ENCODE results near the gene GPR153. TPM values are rescaled to one million over a fixed set of nuclear protein-coding genes. Genes with fewer than 3 reads are reported as not detected.

The GPR153 gene
- total RNA-seq, 6 experiments from 2014 or later: 1.5 to 34.6 (median 6.6) TPM

- H3K9me3 ChIP-seq: no peaks in the 10 kb centered on the region
- H3K27ac ChIP-seq: no peak overlapping the region
- DNase-seq: peak in 1 of 3 donors; percentile 66
- ATAC-seq: peak in 3 of 4 donors; percentile 6 to 8 (median 8)
- H3K4me3 ChIP-seq: peak overlapping the region; percentile 42 to 73 (median 71)
- H3K27me3 ChIP-seq: no peaks in the 10 kb centered on the region
- no peaks in the 10 kb centered on the region for H3K36me3 ChIP-seq
- no CpG with 5 or more reads among the region's 61 CpGs for WGBS (ENCODE audit: insufficient coverage, low coverage, low lambda C conversion rate, missing lambda C conversion rate)
- intact Hi-C loops (cut with DNase I): no loop called here
- TF ChIP-seq POLR2A (IDR thresholded peaks at IDR 0.05): no peak
- TF ChIP-seq, protein P1, sequence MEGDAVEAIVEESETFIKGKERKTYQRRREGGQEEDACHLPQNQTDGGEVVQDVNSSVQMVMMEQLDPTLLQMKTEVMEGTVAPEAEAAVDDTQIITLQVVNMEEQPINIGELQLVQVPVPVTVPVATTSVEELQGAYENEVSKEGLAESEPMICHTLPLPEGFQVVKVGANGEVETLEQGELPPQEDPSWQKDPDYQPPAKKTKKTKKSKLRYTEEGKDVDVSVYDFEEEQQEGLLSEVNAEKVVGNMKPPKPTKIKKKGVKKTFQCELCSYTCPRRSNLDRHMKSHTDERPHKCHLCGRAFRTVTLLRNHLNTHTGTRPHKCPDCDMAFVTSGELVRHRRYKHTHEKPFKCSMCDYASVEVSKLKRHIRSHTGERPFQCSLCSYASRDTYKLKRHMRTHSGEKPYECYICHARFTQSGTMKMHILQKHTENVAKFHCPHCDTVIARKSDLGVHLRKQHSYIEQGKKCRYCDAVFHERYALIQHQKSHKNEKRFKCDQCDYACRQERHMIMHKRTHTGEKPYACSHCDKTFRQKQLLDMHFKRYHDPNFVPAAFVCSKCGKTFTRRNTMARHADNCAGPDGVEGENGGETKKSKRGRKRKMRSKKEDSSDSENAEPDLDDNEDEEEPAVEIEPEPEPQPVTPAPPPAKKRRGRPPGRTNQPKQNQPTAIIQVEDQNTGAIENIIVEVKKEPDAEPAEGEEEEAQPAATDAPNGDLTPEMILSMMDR (IDR thresholded peaks at IDR 0.05): no peak
- H3K4me1 ChIP-seq: peaks cover 0 to 12% (median 5%) of the 10 kb centered on the region in 4 donors
These were observed 414 bp downstream of the GPR153 start for GRCh38 chr1:6260433-6260934.

DNA sequence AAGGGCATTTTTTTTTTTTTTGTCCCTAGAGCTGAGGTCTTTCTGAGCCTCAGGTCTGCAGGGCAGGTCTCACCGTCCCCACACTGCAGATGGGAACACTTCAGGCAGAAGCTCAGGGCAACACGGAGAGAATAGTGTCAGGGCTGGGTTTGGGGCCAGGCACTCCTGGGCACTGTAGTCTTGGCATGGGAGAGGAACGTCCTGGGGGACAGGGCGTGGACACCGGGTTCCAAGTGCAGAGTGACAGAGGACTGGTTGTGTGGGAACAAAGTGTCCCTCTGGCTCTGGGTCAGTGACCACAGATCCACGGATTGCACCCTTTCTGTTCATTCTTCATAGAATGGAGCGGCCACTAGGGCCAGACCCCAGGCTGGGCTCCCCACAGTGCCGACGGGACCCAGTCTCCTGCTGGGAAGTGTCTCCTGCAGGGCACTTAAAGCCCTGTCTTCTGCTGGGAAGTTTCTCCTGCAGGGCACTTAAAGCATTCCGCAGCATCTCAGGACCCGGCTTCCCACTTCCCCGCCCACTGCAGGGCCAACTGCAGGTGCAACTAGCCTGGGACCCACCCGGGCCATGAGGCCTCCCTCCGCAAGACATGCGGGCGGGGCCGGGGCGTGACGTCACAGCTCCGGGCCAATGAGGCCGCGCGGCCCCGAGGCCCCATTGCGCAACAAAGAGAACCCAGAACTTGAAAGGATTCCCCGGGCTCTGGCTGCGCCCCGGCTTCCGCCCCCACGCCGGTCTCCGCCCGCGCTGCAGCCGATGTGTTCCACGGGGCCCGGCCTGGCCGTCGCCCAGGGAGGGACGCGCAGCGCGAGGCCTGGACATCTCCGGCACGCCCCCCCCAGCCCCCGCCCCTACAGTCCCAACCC, 1.2 kb downstream of the GPR153 start:
- H3K27ac ChIP-seq: peak overlapping the region in 2 of 3 donors; percentile 51 to 75
- peak; percentile 11 for TF ChIP-seq POLR2A (IDR thresholded peaks at IDR 0.05)
- TF ChIP-seq, protein P1 (IDR thresholded peaks at IDR 0.05): peak in 1 of 4 donors; percentile 18
- DNase-seq (peak; percentile 84 to 92 (median 86)), ATAC-seq (peak; percentile 74 to 84 (median 80))
- peak overlapping the region; percentile 42 to 73 (median 71) for H3K4me3 ChIP-seq
- H3K27me3 ChIP-seq: no peaks in the 10 kb centered on the region
- no peaks in the 10 kb centered on the region for H3K36me3 ChIP-seq
- peaks cover 0 to 12% (median 5%) of the 10 kb centered on the region in 4 donors for H3K4me1 ChIP-seq
- H3K9me3 ChIP-seq: no peaks in the 10 kb centered on the region
- intact Hi-C loops (cut with DNase I): no loop called here
- WGBS (ENCODE audit: insufficient coverage, low coverage, low lambda C conversion rate, missing lambda C conversion rate): 5% methylated on average over 18 of the region's 46 CpGs

DNA sequence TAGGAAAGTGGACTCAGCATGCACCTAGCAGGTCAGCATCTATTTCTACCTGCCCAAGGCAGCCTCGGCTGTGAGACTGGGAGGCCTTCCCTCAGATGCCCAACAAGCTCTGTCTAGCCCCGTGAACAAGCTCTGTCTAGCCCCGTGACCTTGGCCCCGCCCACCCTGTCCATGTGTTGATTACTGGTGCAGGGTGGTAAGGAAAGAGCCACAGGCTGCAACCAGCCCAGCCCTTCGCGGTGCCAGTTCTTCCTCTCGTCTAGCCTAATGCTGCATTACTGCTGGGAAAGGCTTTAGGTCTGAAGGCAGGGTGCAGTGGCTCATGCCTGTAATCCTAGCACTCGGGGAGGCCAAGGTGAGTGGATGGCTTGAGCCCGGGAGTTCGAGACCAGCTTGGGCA, 2.2 kb downstream of the GPR153 start:
- 92% methylated on average over 4 of the region's 10 CpGs for WGBS (ENCODE audit: insufficient coverage, low coverage, low lambda C conversion rate, missing lambda C conversion rate)
- H3K9me3 ChIP-seq: no peaks in the 10 kb centered on the region
- no peaks in the 10 kb centered on the region for H3K36me3 ChIP-seq
- DNase-seq (no peak), ATAC-seq (no peak)
- no peaks in the 10 kb centered on the region for H3K27me3 ChIP-seq
- no peak overlapping the region for H3K4me3 ChIP-seq
- H3K4me1 ChIP-seq: peaks cover 0 to 12% (median 5%) of the 10 kb centered on the region in 4 donors
- no peak overlapping the region for H3K27ac ChIP-seq
- no peak for TF ChIP-seq POLR2A (IDR thresholded peaks at IDR 0.05)
- TF ChIP-seq, protein P1 (IDR thresholded peaks at IDR 0.05): no peak
- intact Hi-C loops (cut with DNase I): no loop called here

GRCh38 chr1:6257541-6258069, 3.3 kb downstream of the GPR153 start:
- intact Hi-C loops (cut with DNase I): no loop called here
- TF ChIP-seq, protein P1 (IDR thresholded peaks at IDR 0.05): no peak
- no peak for TF ChIP-seq POLR2A (IDR thresholded peaks at IDR 0.05)
- Histone ChIP-seq H3K4me3 (no peak overlapping the region), H3K27ac (no peak overlapping the region), H3K36me3 (no peaks in the 10 kb centered on the region), H3K9me3 (no peaks in the 10 kb centered on the region), H3K4me1 (peaks cover 0 to 12% (median 5%) of the 10 kb centered on the region in 4 donors), H3K27me3 (no peaks in the 10 kb centered on the region)
- WGBS (ENCODE audit: insufficient coverage, low coverage, low lambda C conversion rate, missing lambda C conversion rate): 83% methylated on average over 1 of the region's 8 CpGs
- ATAC-seq (no peak), DNase-seq (no peak)
